Activated CD4-positive, alpha-beta memory T cell treated with anti-CD3 and anti-CD28 coated beads for 36 hours (primary cell): ENCODE measurements around the gene TAP2. TPM values are rescaled to one million over a fixed set of nuclear protein-coding genes. Genes with fewer than 3 reads are reported as not detected.

ENCODE experiments used
- CTCF ChIA-PET: fragments of 350-600 bp; sonication (Branson Sonifier 250); formaldehyde crosslinking; loops from one replicate; lab custom pipeline; 2021; ENCODE audit warnings: antibody characterized with exemption, inconsistent platforms; lab: Charles Lee
- POLR2A ChIA-PET: fragments of 350-600 bp; sonication (Branson Sonifier 250); formaldehyde crosslinking; loops from one replicate; lab custom pipeline; 2021; ENCODE audit warnings: antibody characterized with exemption; lab: Charles Lee
- DNase-seq: peaks from one replicate; pipeline ENCODE4 v3.0.0-alpha.2; 2020
- H3K27ac Mint-ChIP-seq: one replicate; pipeline ENCODE4 v1.8.0; 2021; ENCODE audit warnings: mixed read lengths
- H3K27me3 Mint-ChIP-seq: one replicate; pipeline ENCODE4 v1.8.0; 2021; ENCODE audit warnings: mixed read lengths
- H3K36me3 Mint-ChIP-seq: one replicate; pipeline ENCODE4 v1.8.0; 2021; ENCODE audit warnings: mixed read lengths
- H3K4me1 Mint-ChIP-seq: one replicate; pipeline ENCODE4 v1.8.0; 2021; ENCODE audit warnings: low read depth, mixed read lengths
- H3K4me3 Mint-ChIP-seq: one replicate; pipeline ENCODE4 v1.8.0; 2021; ENCODE audit warnings: mild to moderate bottlenecking, mixed read lengths
- H3K9me3 Mint-ChIP-seq: one replicate; pipeline ENCODE4 v1.8.0; 2021; ENCODE audit warnings: mixed read lengths
- intact Hi-C: fragments of 100-400 bp; cut with micrococcal nuclease; formaldehyde crosslinking; loops from one replicate; pipeline ENCODE4 v1.15.1; 2023
- total RNA-seq, 2 experiments: library from RNA; stranded (reverse); gene quantifications; one replicate each; pipeline ENCODE4 v1.2.3, GENCODE V29; 2021

TAP2 gene
- total RNA-seq, 2 experiments from 2014 or later = 134 to 143 TPM

DNA sequence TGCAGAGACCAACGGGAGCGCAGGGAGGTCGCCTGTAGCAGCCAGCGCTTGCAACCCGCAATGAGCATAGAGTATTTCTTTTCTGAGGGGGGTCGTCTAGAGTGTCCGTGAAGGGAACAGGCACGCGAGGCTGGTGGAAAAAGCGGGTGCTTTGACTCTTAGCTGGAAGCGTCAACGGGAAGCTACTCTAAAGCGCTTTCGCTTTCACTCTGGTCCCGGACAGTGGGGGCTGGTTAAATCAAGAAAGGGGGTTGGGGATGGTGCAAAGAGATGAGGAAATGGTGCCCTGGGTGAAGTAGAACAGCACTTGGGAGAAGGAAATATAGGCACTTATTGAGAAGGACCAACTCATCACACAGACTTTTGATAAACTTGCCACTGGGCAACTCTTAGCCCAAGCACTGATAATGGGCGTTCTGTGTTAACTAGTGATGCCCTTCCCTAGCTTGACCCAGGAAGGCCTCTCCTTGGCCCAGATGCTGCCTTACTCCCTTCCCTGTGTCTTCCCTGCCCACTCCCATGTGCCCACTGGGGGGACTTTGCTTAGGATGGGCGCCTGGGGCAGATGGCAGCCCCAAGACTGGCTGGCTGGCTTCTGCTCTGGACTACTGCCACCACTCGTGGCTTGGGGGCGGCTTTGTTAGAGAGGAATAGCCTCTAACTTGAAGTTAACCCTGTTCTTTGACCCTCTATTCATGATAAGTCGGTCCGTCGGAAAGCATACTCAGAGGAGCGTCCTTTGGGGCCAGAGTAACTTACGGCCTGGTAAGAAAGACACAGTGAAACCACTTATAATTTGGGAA, 16.0 kb upstream of the TAP2 start:
- intact Hi-C loops = loop anchor here (1.0 to 10.0 kb wide), 4 partner anchors 14 to 1280 kb away; partner anchors contain the start of genes GPSM3, LTA, PBX2 and TAP2
- POLR2A ChIA-PET = interaction anchor here (0.7 to 7.6 kb wide), 5 partner anchors 13 to 727 kb away, joined by 3 to 313 read pairs (median 27); partner anchors contain the start of genes ATF6B, BRD2, PSMB8 and TAP2
- H3K9me3 Mint-ChIP-seq = no peaks in the 10 kb centered on the region
- CTCF ChIA-PET = interaction anchor here (0.7 to 19.8 kb wide), 13 partner anchors 12 to 600 kb away, joined by 3 to 917 read pairs (median 4); partner anchors contain the start of genes PSMB8 and TAP2
- no peaks in the 10 kb centered on the region for H3K27me3 Mint-ChIP-seq
- H3K27ac Mint-ChIP-seq = peak overlapping the region; percentile 98
- peaks cover 83% of the 10 kb centered on the region for H3K36me3 Mint-ChIP-seq
- peak overlapping the region; percentile 99 for H3K4me3 Mint-ChIP-seq
- peaks cover 56% of the 10 kb centered on the region for H3K4me1 Mint-ChIP-seq
- DNase-seq = peak; percentile 72

DNA sequence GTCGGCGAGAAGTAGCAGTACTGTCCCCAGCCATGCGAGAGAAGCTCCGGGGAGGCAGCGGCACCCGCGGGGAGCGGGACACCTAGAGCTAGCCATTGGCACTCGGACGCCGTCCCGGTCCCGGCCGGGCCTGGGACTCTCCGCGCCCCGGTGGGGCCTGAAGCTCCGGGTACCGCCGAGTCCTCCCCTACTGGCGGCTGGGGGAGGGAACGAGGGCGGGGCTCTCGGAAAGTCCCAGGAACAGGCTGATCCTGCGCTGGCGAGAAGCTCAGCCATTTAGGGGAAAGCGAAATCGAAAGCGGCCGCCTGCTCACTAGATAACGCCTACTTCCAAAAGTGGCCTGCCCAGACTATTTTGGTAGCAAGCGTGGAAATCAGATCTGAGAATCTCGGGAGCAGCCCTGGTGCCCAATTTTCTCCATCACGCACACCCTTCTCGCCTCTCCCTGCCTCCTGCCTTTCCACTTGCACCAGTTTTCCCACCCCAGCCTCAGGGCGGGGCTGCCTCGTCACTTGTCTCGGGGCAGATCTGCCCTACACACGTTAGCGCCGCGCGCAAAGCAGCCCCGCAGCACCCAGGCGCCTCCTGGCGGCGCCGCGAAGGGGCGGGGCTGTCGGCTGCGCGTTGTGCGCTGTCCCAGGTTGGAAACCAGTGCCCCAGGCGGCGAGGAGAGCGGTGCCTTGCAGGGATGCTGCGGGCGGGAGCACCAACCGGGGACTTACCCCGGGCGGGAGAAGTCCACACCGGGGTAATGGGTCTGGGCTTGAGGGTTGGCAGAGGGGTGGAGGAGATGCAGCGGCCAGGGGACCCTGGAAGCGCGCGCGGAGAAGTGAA, 15.2 kb upstream of the TAP2 start, which contains the start of the genes PSMB9 and TAP1:
Gene PSMB9 (plus strand): TSS at position 652 of the 835 bp plus-strand sequence. CDS start 38 bp downstream, at position 690.
Gene TAP1 (minus strand): TSS at position 164 of the 835 bp plus-strand sequence. CDS start 68 bp downstream, at position 96.
- ChIA-PET POLR2A (interaction anchor here (0.6 to 7.6 kb wide), 11 partner anchors 12 to 1312 kb away, joined by 3 to 313 read pairs (median 4); partner anchors contain the start of genes ATF6B, BRD2, DDX39B and PSMB8), CTCF (interaction anchor here (0.7 to 19.8 kb wide), 16 partner anchors 11 to 134 kb away, joined by 3 to 917 read pairs (median 4); partner anchors contain the start of genes BRD2, HLA-DMA, PSMB8 and TAP2)
- Mint-ChIP-seq H3K4me1 (peaks cover 54% of the 10 kb centered on the region), H3K27ac (peak within 1 kb of the TSS; percentile 98), H3K36me3 (peaks cover 82% of the 10 kb centered on the region), H3K27me3 (no peaks in the 10 kb centered on the region), H3K9me3 (no peaks in the 10 kb centered on the region), H3K4me3 (peak within 1 kb of the TSS; percentile 99)
- DNase-seq = peak; percentile 97
- intact Hi-C loops = loop anchor here (1.0 to 10.0 kb wide), 6 partner anchors 9 to 1279 kb away; partner anchors contain the start of genes GPSM3, LTA, PBX2 and PSMB8

GRCh38 chr6:32852844-32853540, 14.5 kb upstream of the TAP2 start:
- peak; percentile 77 for DNase-seq
- Mint-ChIP-seq H3K4me3 (peak overlapping the region; percentile 99), H3K27ac (peak overlapping the region; percentile 98), H3K36me3 (peaks cover 82% of the 10 kb centered on the region), H3K27me3 (no peaks in the 10 kb centered on the region), H3K9me3 (no peaks in the 10 kb centered on the region), H3K4me1 (peaks cover 55% of the 10 kb centered on the region)
- POLR2A ChIA-PET = interaction anchor here (0.9 to 7.6 kb wide), 8 partner anchors 11 to 1312 kb away, joined by 3 to 313 read pairs (median 4); partner anchors contain the start of genes BRD2, DDX39B, PSMB8 and TAP2
- CTCF ChIA-PET = interaction anchor here (0.7 to 19.8 kb wide), 11 partner anchors 11 to 132 kb away, joined by 3 to 917 read pairs (median 4); partner anchors contain the start of genes BRD2, PSMB8 and TAP2
- intact Hi-C loops = loop anchor here (1.0 to 10.0 kb wide), 4 partner anchors 9 to 1278 kb away; partner anchors contain the start of genes GPSM3, LTA, PBX2 and PSMB8

DNA sequence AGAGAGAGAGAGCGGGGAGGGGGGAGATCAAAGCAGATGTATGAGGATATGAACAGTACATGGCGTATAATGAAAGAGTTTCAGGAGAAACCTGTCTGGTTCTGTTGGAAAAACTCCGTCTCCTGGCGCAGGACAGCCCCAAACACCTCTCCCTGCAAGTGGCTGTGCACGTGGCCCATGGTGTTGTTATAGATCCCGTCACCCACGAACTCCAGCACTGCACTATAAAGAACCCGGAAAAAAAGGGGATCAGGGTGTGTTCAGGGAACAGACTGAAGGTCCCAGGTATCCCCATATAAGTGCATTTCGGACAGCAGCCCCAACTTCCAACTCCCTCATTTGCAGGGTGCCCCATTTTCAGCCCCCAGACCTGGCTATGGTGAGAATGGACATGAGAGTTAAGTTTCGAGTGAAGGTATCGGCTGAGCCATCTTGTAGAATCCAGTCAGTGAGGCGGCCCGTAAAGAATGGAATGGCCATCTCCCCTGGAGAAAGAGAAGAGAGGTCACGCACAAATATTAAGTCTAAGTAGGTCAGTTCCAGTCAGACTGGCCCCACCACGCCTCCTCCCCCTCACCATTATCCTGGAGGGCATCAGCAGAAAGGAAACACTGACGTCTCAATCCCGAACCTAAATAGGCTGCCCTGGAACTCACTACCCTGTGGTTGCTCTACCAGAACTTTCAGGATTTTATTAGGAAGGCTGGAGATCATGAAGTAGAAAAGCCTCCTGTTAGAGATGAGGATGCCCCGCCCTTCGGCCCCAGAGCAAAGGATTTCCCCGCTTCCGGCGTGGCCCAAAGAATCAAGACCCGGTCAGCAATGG, 13.7 kb upstream of the TAP2 start:
- no peaks in the 10 kb centered on the region for H3K9me3 Mint-ChIP-seq
- DNase-seq = peak; percentile 54
- peak overlapping the region; percentile 99 for H3K4me3 Mint-ChIP-seq
- peak overlapping the region; percentile 98 for H3K27ac Mint-ChIP-seq
- H3K4me1 Mint-ChIP-seq = peaks cover 55% of the 10 kb centered on the region
- H3K36me3 Mint-ChIP-seq = peaks cover 82% of the 10 kb centered on the region
- ChIA-PET POLR2A (interaction anchor here (1.0 to 7.6 kb wide), 6 partner anchors 11 to 577 kb away, joined by 4 to 313 read pairs (median 10); partner anchors contain the start of genes BRD2, PSMB8 and TAP2), CTCF (interaction anchor here (0.8 to 19.8 kb wide), 5 partner anchors 10 to 26 kb away, joined by 4 to 917 read pairs (median 7); partner anchors contain the start of genes PSMB8 and TAP2)
- H3K27me3 Mint-ChIP-seq = no peaks in the 10 kb centered on the region
- intact Hi-C loops = loop anchor here (5.0 to 10.0 kb wide), 2 partner anchors 660 to 1277 kb away; partner anchors contain the start of genes GPSM3, LTA, PBX2 and TNF

DNA sequence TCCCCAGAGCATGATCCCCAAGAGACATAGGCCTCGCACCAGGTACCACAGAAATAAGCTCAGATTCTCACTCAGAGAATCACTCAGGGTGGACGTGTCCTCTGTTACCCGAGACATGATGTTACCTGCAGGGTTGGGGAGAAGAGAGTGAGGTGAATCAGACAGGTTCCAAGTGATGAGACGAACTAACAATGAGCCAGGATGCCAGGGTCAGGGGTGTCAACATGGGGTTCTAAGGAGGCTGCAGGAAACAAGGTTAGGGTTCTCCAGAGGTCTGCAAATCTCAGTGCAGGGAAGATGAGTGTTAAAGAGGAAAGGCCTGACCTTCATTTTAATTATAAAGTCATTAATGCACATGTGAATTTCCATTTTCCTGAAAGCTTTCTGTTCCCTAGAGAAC, 12.5 kb upstream of the TAP2 start:
- ChIA-PET CTCF (interaction anchor here (0.7 to 3.7 kb wide), 5 partner anchors 9 to 134 kb away, joined by 3 to 41 read pairs (median 6); partner anchors contain the start of gene TAP2), POLR2A (interaction anchor here (1.9 to 2.0 kb wide), 2 partner anchors 13 to 120 kb away, joined by 8 to 11 read pairs; partner anchors contain the start of gene TAP2)
- no peaks in the 10 kb centered on the region for H3K27me3 Mint-ChIP-seq
- intact Hi-C loops = loop anchor here (5.0 to 10.0 kb wide), 2 partner anchors 659 to 1276 kb away; partner anchors contain the start of genes GPSM3, LTA, PBX2 and TNF
- peak overlapping the region; percentile 99 for H3K4me3 Mint-ChIP-seq
- H3K27ac Mint-ChIP-seq = peak overlapping the region; percentile 98
- no peak for DNase-seq
- H3K4me1 Mint-ChIP-seq = peaks cover 53% of the 10 kb centered on the region
- no peaks in the 10 kb centered on the region for H3K9me3 Mint-ChIP-seq
- peaks cover 86% of the 10 kb centered on the region for H3K36me3 Mint-ChIP-seq

- Mint-ChIP-seq H3K27me3 (no peaks in the 10 kb centered on the region), H3K36me3 (peaks cover 85% of the 10 kb centered on the region), H3K4me3 (peak overlapping the region; percentile 38), H3K4me1 (peaks cover 49% of the 10 kb centered on the region), H3K27ac (peak overlapping the region; percentile 65), H3K9me3 (no peaks in the 10 kb centered on the region)
- intact Hi-C loops = no loop called here
- ChIA-PET POLR2A (interaction anchor here (0.9 kb wide), 1 partner anchor 122 kb away, joined by 3 read pairs; no protein-coding TSS in a partner anchor), CTCF (interaction anchor here (1.0 to 3.7 kb wide), 2 partner anchors 11 to 84 kb away, joined by 3 to 41 read pairs; partner anchors contain the start of gene TAP2)
- DNase-seq = no peak
These were observed 10.6 kb upstream of the TAP2 start for GRCh38 chr6:32849126-32849525.

DNA sequence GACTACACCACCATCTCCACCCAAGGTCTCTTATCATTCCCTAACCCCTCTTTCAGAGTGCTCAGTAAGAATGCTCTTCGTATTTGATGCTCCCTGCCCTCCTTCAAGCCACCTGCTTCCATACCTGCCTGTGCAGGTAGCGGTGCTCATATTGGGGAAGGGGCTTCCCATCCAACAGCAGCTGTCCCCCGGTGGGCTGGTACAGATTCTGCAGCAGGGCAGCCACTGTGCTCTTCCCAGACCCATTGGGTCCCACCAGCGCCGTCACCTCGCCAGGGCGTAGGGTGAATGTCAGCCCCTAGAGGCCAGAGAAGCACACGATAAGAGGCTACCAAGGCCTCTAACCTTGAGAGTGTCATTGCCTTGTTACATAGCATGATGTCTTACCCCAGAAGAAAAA, 9.3 kb upstream of the TAP2 start:
- Mint-ChIP-seq H3K27ac (peak overlapping the region; percentile 65), H3K9me3 (no peaks in the 10 kb centered on the region), H3K4me3 (peak overlapping the region; percentile 43), H3K27me3 (no peaks in the 10 kb centered on the region), H3K36me3 (peaks cover 95% of the 10 kb centered on the region), H3K4me1 (peaks cover 49% of the 10 kb centered on the region)
- CTCF ChIA-PET = interaction anchor here (11.9 kb wide), 1 partner anchor 15 kb away, joined by 917 read pairs; the partner anchor contains the start of genes PSMB9 and TAP1
- POLR2A ChIA-PET = interaction anchor here (2.1 to 8.2 kb wide), 2 partner anchors 10 to 124 kb away, joined by 9 to 133 read pairs; partner anchors contain the start of genes BRD2 and TAP2
- no peak for DNase-seq
- intact Hi-C loops = no loop called here

DNA sequence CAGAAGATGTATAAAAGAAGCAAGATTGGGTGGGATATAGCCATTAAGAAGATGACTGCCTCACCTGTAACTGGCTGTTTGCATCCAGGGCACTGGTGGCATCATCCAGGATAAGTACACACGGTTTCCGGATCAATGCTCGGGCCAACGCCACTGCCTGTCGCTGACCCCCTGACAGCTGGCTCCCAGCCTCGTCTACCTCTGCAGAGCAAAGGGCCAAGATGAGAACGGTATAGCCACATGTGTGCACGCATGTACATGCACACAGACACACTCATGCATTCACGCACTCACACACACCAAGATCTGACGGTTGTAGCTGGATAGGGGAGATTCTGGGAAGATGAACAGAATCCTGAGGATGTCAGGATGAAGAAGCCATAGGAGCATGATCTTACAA, 8.5 kb upstream of the TAP2 start:
- Mint-ChIP-seq H3K4me1 (peaks cover 54% of the 10 kb centered on the region), H3K36me3 (peaks cover 95% of the 10 kb centered on the region), H3K9me3 (no peaks in the 10 kb centered on the region), H3K4me3 (peak overlapping the region; percentile 43), H3K27me3 (no peaks in the 10 kb centered on the region), H3K27ac (peak overlapping the region; percentile 65)
- POLR2A ChIA-PET = interaction anchor here (2.1 to 8.2 kb wide), 2 partner anchors 9 to 125 kb away, joined by 9 to 133 read pairs; partner anchors contain the start of genes BRD2 and TAP2
- CTCF ChIA-PET = interaction anchor here (2.6 to 11.9 kb wide), 2 partner anchors 16 to 106 kb away, joined by 9 to 917 read pairs; partner anchors contain the start of genes HLA-DMA, PSMB9 and TAP1
- intact Hi-C loops = no loop called here
- no peak for DNase-seq

DNA sequence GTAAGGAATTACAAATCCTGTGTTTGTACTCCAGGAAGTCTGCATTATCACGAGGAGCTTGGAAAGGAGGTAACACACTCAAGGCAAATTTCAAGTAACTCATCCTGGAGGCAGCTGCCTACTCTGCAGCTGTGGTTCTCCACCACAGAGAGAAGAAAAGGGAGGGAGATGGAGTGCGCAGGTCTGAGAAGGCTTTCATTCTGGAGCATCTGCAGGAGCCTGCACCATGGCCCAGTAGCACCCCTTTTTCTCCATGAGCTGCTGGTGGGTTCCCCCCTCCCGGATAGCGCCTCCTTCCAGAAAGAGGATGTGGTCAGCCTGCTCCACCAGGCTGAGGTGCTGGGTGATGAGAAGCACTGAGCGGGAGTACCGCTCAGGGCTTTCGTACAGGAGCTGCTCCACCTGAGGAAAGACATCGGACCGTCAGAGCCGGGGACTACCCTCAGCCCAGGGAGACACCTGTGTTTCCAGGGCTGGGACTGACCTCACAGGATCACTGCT, 6.9 kb upstream of the TAP2 start:
- DNase-seq = peak; percentile 72
- peaks cover 60% of the 10 kb centered on the region for H3K4me1 Mint-ChIP-seq
- POLR2A ChIA-PET = interaction anchor here (0.9 to 9.8 kb wide), 16 partner anchors 7 to 1106 kb away, joined by 3 to 313 read pairs (median 3); partner anchors contain the start of genes BRD2, HLA-DMA, MSH5 and PSMB9
- peak overlapping the region; percentile 100 for H3K27ac Mint-ChIP-seq
- peaks cover 94% of the 10 kb centered on the region for H3K36me3 Mint-ChIP-seq
- no peaks in the 10 kb centered on the region for H3K27me3 Mint-ChIP-seq
- CTCF ChIA-PET = interaction anchor here (0.8 to 11.9 kb wide), 6 partner anchors 17 to 139 kb away, joined by 4 to 917 read pairs (median 7); partner anchors contain the start of genes HLA-DMA, PSMB9 and TAP1
- H3K9me3 Mint-ChIP-seq = no peaks in the 10 kb centered on the region
- intact Hi-C loops = loop anchor here (2.0 kb wide), 1 partner anchor 427 kb away; the partner anchor contains the start of gene RPS18
- H3K4me3 Mint-ChIP-seq = peak overlapping the region; percentile 97
